Immature natural killer cell (primary cell): ENCODE results near the gene B4GALNT4. TPM values are rescaled to one million over a fixed set of nuclear protein-coding genes. Genes with fewer than 3 reads are reported as not detected.
"Not testable (repeated sequence)": the region's sequence is repeated elsewhere in the genome, so short reads cannot be mapped to it uniquely, and the experiment has no call there.

Source experiments
- DNase-seq, 3 donors: peaks; one replicate each; pipeline ENCODE4 v3.0.0; 2022; ENCODE audit warnings: mixed read lengths in 1 of 3
- H3K27ac Mint-ChIP-seq, 6 donors: one replicate each; pipeline ENCODE4 v1.8.0; 2020; ENCODE audit warnings: mixed read lengths in 6 of 6, mild to moderate bottlenecking in 5 of 6, inconsistent platforms in 4 of 6, moderate library complexity in 3 of 6
- H3K27me3 Mint-ChIP-seq, 3 donors: one replicate each; pipeline ENCODE4 v1.8.0; 2020 to 2021; ENCODE audit warnings: low read depth in 3 of 3, mild to moderate bottlenecking in 3 of 3, mixed read lengths in 3 of 3, moderate library complexity in 3 of 3, inconsistent platforms in 1 of 3
- H3K36me3 Mint-ChIP-seq, 3 donors: one replicate each; pipeline ENCODE4 v1.8.0; 2020; ENCODE audit warnings: mixed read lengths in 3 of 3, inconsistent platforms in 2 of 3, mild to moderate bottlenecking in 2 of 3
- H3K4me1 Mint-ChIP-seq, 2 donors: one replicate each; pipeline ENCODE4 v1.8.0; 2020; ENCODE audit warnings: inconsistent platforms in 2 of 2, mild to moderate bottlenecking in 2 of 2, mixed read lengths in 2 of 2, moderate library complexity in 1 of 2
- H3K4me3 Mint-ChIP-seq, 5 donors: one replicate each; pipeline ENCODE4 v1.8.0; 2020; ENCODE audit warnings: mild to moderate bottlenecking in 5 of 5, mixed read lengths in 5 of 5, inconsistent platforms in 3 of 5, moderate library complexity in 3 of 5
- H3K9me3 Mint-ChIP-seq, 6 donors: one replicate each; pipeline ENCODE4 v1.8.0; 2020; ENCODE audit warnings: mild to moderate bottlenecking in 6 of 6, mixed read lengths in 6 of 6, inconsistent platforms in 4 of 6, moderate library complexity in 3 of 6
- polyA plus RNA-seq, 3 donors: library from polyadenylated mRNA; unstranded; fragments of 300-500 nt; fragmentation: Illumina TruSeq; gene quantifications; one replicate each; pipeline ENCODE4 v1.2.3, GENCODE V29; 2021

The B4GALNT4 gene
- polyA plus RNA-seq, 3 donors from 2014 or later: 0.53 TPM; not detected in 2

GRCh38 chr11:410711-411110 lies 41.4 kb downstream of the B4GALNT4 start:
- not testable (repeated sequence) for H3K36me3 Mint-ChIP-seq, H3K9me3 Mint-ChIP-seq, DNase-seq, H3K27ac Mint-ChIP-seq, H3K4me3 Mint-ChIP-seq
- Mint-ChIP-seq H3K27me3 (peaks cover 7 to 16% (median 10%) of the 10 kb centered on the region in 3 donors), H3K4me1 (peaks cover 16 to 36% of the 10 kb centered on the region in 2 donors)

- Mint-ChIP-seq H3K4me1 (peaks cover 23 to 42% of the 10 kb centered on the region in 2 donors), H3K27me3 (peaks cover 7 to 15% (median 10%) of the 10 kb centered on the region in 3 donors)
- not testable (repeated sequence) for H3K4me3 Mint-ChIP-seq, H3K9me3 Mint-ChIP-seq, H3K36me3 Mint-ChIP-seq, DNase-seq, H3K27ac Mint-ChIP-seq
Measured at GRCh38 chr11:411520-411919, 42.2 kb downstream of the B4GALNT4 start.

- peak overlapping the region in 5 of 6 donors; percentile 69 to 89 (median 76) for H3K27ac Mint-ChIP-seq
- peak overlapping the region; percentile 82 to 98 (median 91) for H3K4me3 Mint-ChIP-seq
- no peak for DNase-seq
- H3K27me3 Mint-ChIP-seq: peaks cover under 1 to 12% (median 8%) of the 10 kb centered on the region in 3 donors
- no peaks in the 10 kb centered on the region for H3K9me3 Mint-ChIP-seq
- peaks cover 0 to 5% (median 0%) of the 10 kb centered on the region in 3 donors for H3K36me3 Mint-ChIP-seq
- H3K4me1 Mint-ChIP-seq: peaks cover 25 to 43% of the 10 kb centered on the region in 2 donors
Measured at GRCh38 chr11:412641-413119, 43.4 kb downstream of the B4GALNT4 start.

- Mint-ChIP-seq H3K4me3 (peak overlapping the region; percentile 82 to 98 (median 91)), H3K36me3 (peaks cover 0 to 5% (median 0%) of the 10 kb centered on the region in 3 donors), H3K4me1 (peaks cover 27 to 44% of the 10 kb centered on the region in 2 donors), H3K27me3 (peaks cover 3 to 13% (median 8%) of the 10 kb centered on the region in 3 donors), H3K27ac (peak overlapping the region; percentile 69 to 89 (median 76)), H3K9me3 (no peaks in the 10 kb centered on the region)
- DNase-seq: no peak
Measured at GRCh38 chr11:413120-414081, 44.1 kb downstream of the B4GALNT4 start.

GRCh38 chr11:414318-414857 lies 45.1 kb downstream of the B4GALNT4 start:
- Mint-ChIP-seq H3K36me3 (peaks cover 0 to 5% (median 0%) of the 10 kb centered on the region in 3 donors), H3K4me1 (peaks cover 27 to 42% of the 10 kb centered on the region in 2 donors), H3K9me3 (no peaks in the 10 kb centered on the region), H3K4me3 (peak overlapping the region; percentile 98 to 100 (median 98)), H3K27ac (peak overlapping the region; percentile 88 to 98 (median 95)), H3K27me3 (peaks cover 4 to 13% (median 8%) of the 10 kb centered on the region in 3 donors)
- DNase-seq: no peak

GRCh38 chr11:415640-416041 lies 46.3 kb downstream of the B4GALNT4 start:
- Mint-ChIP-seq H3K9me3 (no peaks in the 10 kb centered on the region), H3K27me3 (peaks cover 4 to 11% (median 8%) of the 10 kb centered on the region in 3 donors), H3K27ac (peak overlapping the region; percentile 88 to 98 (median 95)), H3K4me1 (peaks cover 27 to 38% of the 10 kb centered on the region in 2 donors), H3K4me3 (peak overlapping the region; percentile 98 to 100 (median 98)), H3K36me3 (peaks cover 0 to 5% (median 0%) of the 10 kb centered on the region in 3 donors)
- DNase-seq: no peak

- H3K36me3 Mint-ChIP-seq: peaks cover 0 to 5% (median 0%) of the 10 kb centered on the region in 3 donors
- no peaks in the 10 kb centered on the region for H3K9me3 Mint-ChIP-seq
- H3K4me3 Mint-ChIP-seq: peak overlapping the region; percentile 98 to 100 (median 98)
- peaks cover 27 to 38% of the 10 kb centered on the region in 2 donors for H3K4me1 Mint-ChIP-seq
- DNase-seq: peak in 1 of 3 donors; percentile 24
- H3K27ac Mint-ChIP-seq: peak overlapping the region; percentile 88 to 98 (median 95)
- H3K27me3 Mint-ChIP-seq: peaks cover 4 to 11% (median 8%) of the 10 kb centered on the region in 3 donors
Measured at GRCh38 chr11:416051-416756, 46.9 kb downstream of the B4GALNT4 start.

GRCh38 chr11:416757-417621 lies 47.7 kb downstream of the B4GALNT4 start:
- H3K4me3 Mint-ChIP-seq: peak overlapping the region; percentile 65 to 100 (median 98)

GRCh38 chr11:417652-418342 lies 48.5 kb downstream of the B4GALNT4 start:
- peak overlapping the region; percentile 65 to 81 (median 79) for H3K4me3 Mint-ChIP-seq
- peaks cover 0 to 5% (median 5%) of the 10 kb centered on the region in 3 donors for H3K36me3 Mint-ChIP-seq
- peaks cover 27 to 35% of the 10 kb centered on the region in 2 donors for H3K4me1 Mint-ChIP-seq
- no peak for DNase-seq
- no peaks in the 10 kb centered on the region for H3K9me3 Mint-ChIP-seq
- peaks cover 4 to 11% (median 8%) of the 10 kb centered on the region in 3 donors for H3K27me3 Mint-ChIP-seq
- H3K27ac Mint-ChIP-seq: peak overlapping the region; percentile 30 to 80 (median 64)

More at GRCh38 chr11:416757-417621, 47.7 kb downstream of the B4GALNT4 start:
- peaks cover 4 to 11% (median 8%) of the 10 kb centered on the region in 3 donors for H3K27me3 Mint-ChIP-seq
- DNase-seq: peak; percentile 57 to 65 (median 65)
- no peaks in the 10 kb centered on the region for H3K9me3 Mint-ChIP-seq
- peaks cover 0 to 5% (median under 1%) of the 10 kb centered on the region in 3 donors for H3K36me3 Mint-ChIP-seq
- H3K27ac Mint-ChIP-seq: peak overlapping the region in 5 of 6 donors; percentile 30 to 98 (median 80)
- peaks cover 27 to 38% of the 10 kb centered on the region in 2 donors for H3K4me1 Mint-ChIP-seq

GRCh38 chr11:418343-419247 lies 49.3 kb downstream of the B4GALNT4 start:
- no peak overlapping the region for H3K27ac Mint-ChIP-seq
- peaks cover 4 to 11% (median 8%) of the 10 kb centered on the region in 3 donors for H3K27me3 Mint-ChIP-seq
- H3K4me3 Mint-ChIP-seq: peak overlapping the region in 4 of 5 donors; percentile 19 to 70 (median 44)
- no peaks in the 10 kb centered on the region for H3K9me3 Mint-ChIP-seq
- peaks cover 27% of the 10 kb centered on the region in 2 donors for H3K4me1 Mint-ChIP-seq
- DNase-seq: no peak
- H3K36me3 Mint-ChIP-seq: peaks cover 0 to 5% (median 5%) of the 10 kb centered on the region in 3 donors
